Measurements from ENCODE around the gene GPN1. TPM values are rescaled to one million over a fixed set of nuclear protein-coding genes. Genes with fewer than 3 reads are reported as not detected.

Gene GPN1
- total and polyA plus RNA-seq, 2 of the 8 experiments (the other 6 are each of a cell fraction or from before 2014, with no cell fraction given) = 38.7 to 43.5 TPM

DNA sequence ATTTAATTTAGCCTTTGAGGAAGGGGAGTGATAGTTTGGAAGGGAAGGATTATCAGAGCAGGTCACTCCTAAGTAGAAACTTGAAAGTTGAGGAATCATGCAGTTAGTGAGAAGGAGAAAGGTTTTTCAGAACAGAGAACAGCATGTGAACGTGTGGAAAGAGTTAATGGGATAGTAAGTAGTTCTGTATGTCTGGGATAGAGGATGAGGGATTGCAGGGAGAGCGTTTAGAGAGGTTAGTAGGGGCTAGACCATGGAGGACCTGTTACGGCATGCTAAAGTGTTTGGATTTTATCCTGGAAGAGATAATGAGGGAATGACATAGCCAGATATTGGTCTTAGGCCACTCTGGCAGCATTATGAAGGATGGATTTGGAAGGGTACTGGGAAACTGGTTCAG lies 44.3 kb upstream of the GPN1 start (continued):
- TF ChIP-seq CTBP2 (IDR thresholded peaks at IDR 0.05; ENCODE audit: borderline replicate concordance, insufficient read depth, insufficient read length, low read length) (no peak), CTCF (IDR thresholded peaks at IDR 0.05; ENCODE audit: control extremely low read depth in 1 of 3, insufficient read depth in 1 of 3, low read depth in 1 of 3, low read length in 3 of 3) (no peak), BCL11A (IDR thresholded peaks at IDR 0.05; ENCODE audit: low read depth in 2 of 2, low read length in 2 of 2) (no peak)
- TF ChIP-seq, protein P1, sequence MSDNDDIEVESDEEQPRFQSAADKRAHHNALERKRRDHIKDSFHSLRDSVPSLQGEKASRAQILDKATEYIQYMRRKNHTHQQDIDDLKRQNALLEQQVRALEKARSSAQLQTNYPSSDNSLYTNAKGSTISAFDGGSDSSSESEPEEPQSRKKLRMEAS (IDR thresholded peaks at IDR 0.05) = no peak
